IMR-90 (cell line): ENCODE measurements around the gene TMCC3. TPM values are rescaled to one million over a fixed set of nuclear protein-coding genes. Genes with fewer than 3 reads are reported as not detected.

Source experiments
- ATAC-seq: fragments of 200-7000 bp; cut with Tn5 transposase; 2 replicates; pipeline ENCODE4 v1.9.1; 2020; ENCODE audit warnings: low read depth, mild to moderate bottlenecking, moderate library complexity
- BruUV-seq: library from RNA; stranded (reverse); fragments of 400-500 nt; replicated peaks from 2 replicates; lab custom pipeline; 2021; lab: Mats Ljungman, UMichigan
- CTCF ChIA-PET: fragments of 300-600 bp; formaldehyde crosslinking; extraction: SDS; loops from one replicate; lab custom pipeline; 2021; ENCODE audit warnings: antibody characterized with exemption; lab: Yijun Ruan, JAX
- POLR2A ChIA-PET: fragments of 300-600 bp; sonication (Branson Sonifier 250); formaldehyde crosslinking; loops from one replicate; lab custom pipeline; 2022; ENCODE audit warnings: antibody characterized with exemption; ENCODE audit not compliant: unreplicated experiment; lab: Charles Lee
- DNase-seq: peaks from one replicate; pipeline ENCODE4 v3.0.0; 2013
- H2AFZ ChIP-seq: replicated peaks from 2 replicates; pipeline ENCODE3; 2013; ENCODE audit warnings: low read length, mild to moderate bottlenecking; ENCODE audit not compliant: poor library complexity
- H2AK5ac ChIP-seq: 2 replicates; pipeline ENCODE4 v1.6.1; 2013; ENCODE audit warnings: low read depth, low read length, inconsistent platforms
- H2AK9ac ChIP-seq: replicated peaks from 2 replicates; pipeline ENCODE3; 2013; ENCODE audit warnings: mild to moderate bottlenecking, low read depth, low read length, moderate library complexity; ENCODE audit not compliant: poor library complexity
- H2BK120ac ChIP-seq: 2 replicates; pipeline ENCODE4 v1.6.1; 2013; ENCODE audit warnings: low read depth, low read length, inconsistent platforms
- H2BK15ac ChIP-seq: 3 replicates; pipeline ENCODE4 v1.6.1; 2013; ENCODE audit warnings: low read depth, low read length, inconsistent platforms
- H2BK20ac ChIP-seq: 2 replicates; pipeline ENCODE4 v1.6.1; 2013; ENCODE audit warnings: low read depth, mild to moderate bottlenecking, inconsistent platforms, low read length, moderate library complexity
- H2BK5ac ChIP-seq: 2 replicates; pipeline ENCODE4 v1.6.1; 2013; ENCODE audit warnings: mild to moderate bottlenecking, low read depth, low read length, inconsistent platforms; ENCODE audit not compliant: poor library complexity, severe bottlenecking
- H3K14ac ChIP-seq: replicated peaks from 2 replicates; pipeline ENCODE4 v1.6.1; 2013; ENCODE audit warnings: low read depth, low read length, inconsistent platforms
- H3K18ac ChIP-seq: 2 replicates; pipeline ENCODE4 v1.6.1; 2013; ENCODE audit warnings: low read depth, low read length, control low read depth
- H3K23ac ChIP-seq: 2 replicates; pipeline ENCODE4 v1.6.1; 2013; ENCODE audit warnings: low read depth, low read length, inconsistent platforms
- H3K27ac ChIP-seq: 2 replicates; pipeline ENCODE4 v1.5.1; 2013; ENCODE audit warnings: mild to moderate bottlenecking, control low read depth, low read length; ENCODE audit not compliant: insufficient read depth
- H3K27me3 ChIP-seq: 2 replicates; pipeline ENCODE4 v1.6.1; 2013; ENCODE audit warnings: low read length; ENCODE audit not compliant: control insufficient read depth, insufficient read depth
- H3K36me3 ChIP-seq: 2 replicates; pipeline ENCODE4 v1.6.1; 2013; ENCODE audit warnings: low read length, mixed read lengths; ENCODE audit not compliant: control insufficient read depth, insufficient read depth
- H3K4ac ChIP-seq: 2 replicates; pipeline ENCODE4 v1.6.1; 2013; ENCODE audit warnings: low read depth, low read length, inconsistent platforms
- H3K4me1 ChIP-seq: 2 replicates; pipeline ENCODE4 v1.6.1; 2013; ENCODE audit warnings: low read length, mixed read lengths; ENCODE audit not compliant: control insufficient read depth, insufficient read depth
- H3K4me2 ChIP-seq: 2 replicates; pipeline ENCODE4 v1.6.1; 2013; ENCODE audit warnings: low read depth, mild to moderate bottlenecking, control low read depth, low read length, moderate library complexity
- H3K4me3 ChIP-seq: 2 replicates; pipeline ENCODE4 v1.5.1; 2013; ENCODE audit warnings: low read depth, mild to moderate bottlenecking, control low read depth, low read length, moderate library complexity; ENCODE audit not compliant: insufficient read depth
- H3K56ac ChIP-seq: 2 replicates; pipeline ENCODE4 v1.6.1; 2013; ENCODE audit warnings: low read length, inconsistent platforms; ENCODE audit not compliant: insufficient read depth; ENCODE audit errors: extremely low read depth
- H3K79me1 ChIP-seq, 2 experiments: 2 replicates each; pipeline ENCODE4 v1.6.1; 2013; ENCODE audit warnings: low read length in 2 of 2, inconsistent platforms in 1 of 2, low read depth in 1 of 2
- H3K9ac ChIP-seq: 2 replicates; pipeline ENCODE4 v1.6.1; 2013; ENCODE audit warnings: low read depth, low read length, control low read depth
- H3K9me1 ChIP-seq: 2 replicates; pipeline ENCODE4 v1.6.1; 2013; ENCODE audit warnings: low read length, inconsistent platforms; ENCODE audit not compliant: insufficient read depth
- H3K9me3 ChIP-seq: 2 replicates; pipeline ENCODE4 v1.6.1; 2013; ENCODE audit warnings: low read length; ENCODE audit not compliant: control insufficient read depth, insufficient read depth
- H4K20me1 ChIP-seq: 2 replicates; pipeline ENCODE4 v1.6.1; 2013; ENCODE audit warnings: low read length, inconsistent platforms; ENCODE audit not compliant: insufficient read depth
- H4K5ac ChIP-seq: 2 replicates; pipeline ENCODE4 v1.6.1; 2013; ENCODE audit warnings: mild to moderate bottlenecking, low read depth, low read length, control low read depth
- H4K8ac ChIP-seq, 2 experiments: 2 replicates each; pipeline ENCODE4 v1.6.1; 2013; ENCODE audit warnings: low read depth in 2 of 2, low read length in 2 of 2, control low read depth in 1 of 2, inconsistent platforms in 1 of 2
- H4K91ac ChIP-seq: 2 replicates; pipeline ENCODE4 v1.6.1; 2013; ENCODE audit warnings: low read depth, low read length, inconsistent platforms; ENCODE audit not compliant: insufficient read depth
- BHLHE40 ChIP-seq: fragments of 150-350 bp; IDR thresholded peaks from 2 replicates; pipeline ENCODE4 v1.6.1; 2016; ENCODE audit warnings: mild to moderate bottlenecking, low read depth, low read length
- CEBPB ChIP-seq: IDR thresholded peaks from 2 replicates; pipeline ENCODE4 v1.6.1; 2012; ENCODE audit warnings: low read depth, low read length, improper control_type of control experiment
- CHD1 ChIP-seq: IDR thresholded peaks from 2 replicates; pipeline ENCODE4 v1.6.1; 2012; ENCODE audit warnings: low read depth, low read length, improper control_type of control experiment
- CTCF ChIP-seq: conservative IDR thresholded peaks from 2 replicates; pipeline ENCODE4 v1.5.1; 2012; ENCODE audit warnings: mild to moderate bottlenecking, low read depth, low read length, improper control_type of control experiment
- MAFK ChIP-seq: IDR thresholded peaks from 2 replicates; pipeline ENCODE4 v1.6.1; 2012; ENCODE audit warnings: low read depth, low read length, improper control_type of control experiment
- MAZ ChIP-seq: IDR thresholded peaks from 2 replicates; pipeline ENCODE4 v1.6.1; 2012; ENCODE audit warnings: low read depth, mild to moderate bottlenecking, low read length, improper control_type of control experiment, moderate library complexity, borderline replicate concordance
- MXI1 ChIP-seq: IDR thresholded peaks from 2 replicates; pipeline ENCODE4 v1.6.1; 2012; ENCODE audit warnings: low read depth, mild to moderate bottlenecking, low read length, moderate library complexity, borderline replicate concordance
- NFE2L2 ChIP-seq: fragments of 150-350 bp; IDR thresholded peaks from 2 replicates; pipeline ENCODE4 v1.6.1; 2016; ENCODE audit warnings: low read depth, mild to moderate bottlenecking, low read length
- POLR2A ChIP-seq: IDR thresholded peaks from 2 replicates; pipeline ENCODE4 v1.6.1; 2012; ENCODE audit warnings: mild to moderate bottlenecking, low read depth, low read length
- RCOR1 ChIP-seq: IDR thresholded peaks from 2 replicates; pipeline ENCODE4 v1.6.1; 2012; ENCODE audit warnings: mild to moderate bottlenecking, low read length, improper control_type of control experiment; ENCODE audit not compliant: insufficient replicate concordance
- RFX5 ChIP-seq: IDR thresholded peaks from 2 replicates; pipeline ENCODE4 v1.8.0; 2012; ENCODE audit warnings: low read depth, mild to moderate bottlenecking, low read length, moderate library complexity
- SMC3 ChIP-seq: fragments of 150-350 bp; IDR thresholded peaks from 2 replicates; pipeline ENCODE4 v1.6.1; 2016; ENCODE audit warnings: low read depth, mild to moderate bottlenecking, antibody characterized with exemption, low read length, moderate library complexity
- WGBS, 2 experiments: methylation state at CpG; one replicate each; pipeline versions ENCODE4 v1.1.5 to v1.1.7; 2013; ENCODE audit warnings: missing lambda C conversion rate in 2 of 2; ENCODE audit not compliant: insufficient read length in 1 of 2; ENCODE audit errors: extremely low coverage in 2 of 2; 5-methylcytosine and 5-hydroxymethylcytosine counted together
- dilution Hi-C: fragments of 300-500 bp; cut with HindIII; formaldehyde crosslinking; loops from one replicate; pipeline ENCODE4 v1.14.3; 2018; ENCODE audit warnings: low sequenced_read_pairs; ENCODE audit not compliant: unreplicated experiment
- in situ Hi-C: fragments of 300-500 bp; cut with MboI; formaldehyde crosslinking; loops from 3 replicates; pipeline ENCODE4 v1.14.3; 2019; ENCODE audit warnings: low sequenced_read_pairs, inconsistent platforms, mixed read lengths
- intact Hi-C: fragments of 100-400 bp; cut with micrococcal nuclease; formaldehyde crosslinking; loops from 2 replicates; pipeline ENCODE4 v1.10.0; 2022
- polyA plus RNA-seq, 3 experiments: library from polyadenylated mRNA; depleted of rRNA; stranded (reverse); fragments of >200 nt; gene quantifications; 2 replicates each; pipeline ENCODE4 v1.2.3, GENCODE V29; 2012; ENCODE audit warnings: low replicate concordance in 1 of 3
- total RNA-seq: library from RNA; depleted of rRNA; stranded (reverse); fragments of >200 nt; gene quantifications from 2 replicates; pipeline ENCODE4 v1.2.3, GENCODE V29; 2012

TMCC3 gene
- total and polyA plus RNA-seq, 2 of the 4 experiments (the other 2 are of a cell fraction): 0.14 to 0.36 TPM

- Histone ChIP-seq H3K9me3 (no peaks in the 10 kb centered on the region), H3K23ac (no peak overlapping the region), H4K20me1 (no peaks in the 10 kb centered on the region), H4K91ac (no peak overlapping the region), H2AK5ac (no peak overlapping the region), H2BK120ac (no peak overlapping the region), H4K5ac (no peak overlapping the region), H3K4ac (no peak overlapping the region), H2BK5ac (no peak overlapping the region), H2AFZ (no peak overlapping the region), H3K9ac (no peak overlapping the region), H2BK20ac (no peak overlapping the region), H3K4me3 (no peak overlapping the region), H4K8ac (no peak overlapping the region), H3K56ac (no peak overlapping the region), H3K27me3 (peaks cover 14% of the 10 kb centered on the region), H3K9me1 (no peaks in the 10 kb centered on the region), H3K14ac (no peak overlapping the region), H3K4me1 (no peaks in the 10 kb centered on the region), H2AK9ac (no peak overlapping the region), H3K36me3 (no peaks in the 10 kb centered on the region), H3K27ac (no peak overlapping the region), H2BK15ac (no peak overlapping the region), H3K18ac (no peak overlapping the region), H3K4me2 (0 out of 2 replicates have a peak overlapping the region, but pooled peaks have one; percentile 10), H3K79me1 (no peaks in the 10 kb centered on the region)
- in situ Hi-C loops: no loop called here
- intact Hi-C loops: no loop called here
- ATAC-seq: no peak
- dilution Hi-C loops: no loop called here
- ChIA-PET CTCF (no interaction called here), POLR2A (no interaction called here)
- no TSS peak for BruUV-seq
- TF ChIP-seq SMC3 (no peak), BHLHE40 (no peak), MAZ (no peak), RCOR1 (no peak), CTCF (no peak), CEBPB (no peak), MAFK (no peak), POLR2A (no peak), NFE2L2 (no peak), RFX5 (no peak), MXI1 (no peak), CHD1 (no peak)
- WGBS, 2 experiments: 61% methylated on average over 8 of the region's 14 CpGs; no CpG with 5 or more reads in 1 of the 2 experiments
- peak; percentile 49 for DNase-seq
Observed at GRCh38 chr12:94644141-94644979, 6.0 kb downstream of the TMCC3 start.
